HEK293 (cell line): Measurements from ENCODE around the gene SULT1C3.

ENCODE experiments used
- KLF9 ChIP-seq: fragments of 450-650 bp; formaldehyde crosslinking; IDR thresholded peaks from 2 replicates; pipeline ENCODE4 v1.5.1; 2016; ENCODE audit warnings: missing biosample characterization, missing genetic modification characterization, low read depth
- MZF1 ChIP-seq: fragments of 450-650 bp; formaldehyde crosslinking; IDR thresholded peaks from 2 replicates; pipeline ENCODE4 v1.5.1; 2017; ENCODE audit warnings: missing biosample characterization, missing genetic modification characterization, borderline replicate concordance
- PRDM1 ChIP-seq: fragments of 450-650 bp; formaldehyde crosslinking; IDR thresholded peaks from 2 replicates; pipeline ENCODE4; 2016; ENCODE audit warnings: missing biosample characterization, missing genetic modification characterization
- ZNF121 ChIP-seq: fragments of 450-650 bp; formaldehyde crosslinking; IDR thresholded peaks from 2 replicates; pipeline ENCODE4 v1.5.1; 2016; ENCODE audit warnings: missing biosample characterization, missing genetic modification characterization
- ZNF132 ChIP-seq: fragments of 450-650 bp; formaldehyde crosslinking; IDR thresholded peaks from 2 replicates; pipeline ENCODE4 v1.5.1; 2017; ENCODE audit warnings: missing biosample characterization, missing genetic modification characterization, borderline replicate concordance
- ZNF426 ChIP-seq: fragments of 450-650 bp; formaldehyde crosslinking; IDR thresholded peaks from 2 replicates; pipeline ENCODE4 v1.5.1; 2017; ENCODE audit warnings: missing biosample characterization, missing genetic modification characterization, mild to moderate bottlenecking, inconsistent platforms, moderate library complexity
- ZNF670 ChIP-seq: fragments of 450-650 bp; formaldehyde crosslinking; IDR thresholded peaks from 2 replicates; pipeline ENCODE4 v1.5.1; 2016; ENCODE audit warnings: missing biosample characterization, missing genetic modification characterization, low read depth
- TF ChIP-seq, protein P1 (sequence below): fragments of 450-650 bp; formaldehyde crosslinking; IDR thresholded peaks from 2 replicates; pipeline ENCODE4 v1.5.1; 2016; ENCODE audit warnings: missing biosample characterization, missing genetic modification characterization
- TF ChIP-seq, protein P2 (sequence below): fragments of 450-650 bp; formaldehyde crosslinking; IDR thresholded peaks from 2 replicates; pipeline ENCODE4 v1.5.1; 2016; ENCODE audit warnings: missing biosample characterization, missing genetic modification characterization
- TF ChIP-seq, protein P3 (sequence below): fragments of 450-650 bp; formaldehyde crosslinking; IDR thresholded peaks from 2 replicates; pipeline ENCODE4 v1.5.1; 2016; ENCODE audit warnings: missing biosample characterization, missing genetic modification characterization
- TF ChIP-seq, protein P4 (sequence below): fragments of 450-650 bp; formaldehyde crosslinking; IDR thresholded peaks from 2 replicates; pipeline ENCODE4 v1.5.1; 2016; ENCODE audit warnings: missing biosample characterization, missing genetic modification characterization, low read depth

DNA sequence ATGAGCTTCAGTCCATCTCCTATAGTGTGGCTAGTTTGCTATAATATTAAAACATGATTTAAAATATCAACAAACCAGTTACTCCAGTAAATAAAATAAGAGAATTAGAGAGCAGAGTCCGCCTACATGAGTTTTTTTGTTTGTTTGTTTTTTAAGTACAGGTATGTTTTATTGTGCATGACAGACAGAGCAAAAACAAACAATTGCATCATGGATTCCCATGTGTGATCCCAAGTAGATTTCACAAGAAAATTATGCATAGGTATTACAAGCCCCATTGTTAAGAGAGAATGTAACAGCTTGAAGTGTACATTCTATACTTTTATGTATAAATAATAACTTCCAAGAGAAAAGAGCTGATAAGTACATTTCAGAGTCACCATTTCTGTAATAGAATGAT is 21.0 kb downstream of the SULT1C3 start:
- TF ChIP-seq, protein P1, sequence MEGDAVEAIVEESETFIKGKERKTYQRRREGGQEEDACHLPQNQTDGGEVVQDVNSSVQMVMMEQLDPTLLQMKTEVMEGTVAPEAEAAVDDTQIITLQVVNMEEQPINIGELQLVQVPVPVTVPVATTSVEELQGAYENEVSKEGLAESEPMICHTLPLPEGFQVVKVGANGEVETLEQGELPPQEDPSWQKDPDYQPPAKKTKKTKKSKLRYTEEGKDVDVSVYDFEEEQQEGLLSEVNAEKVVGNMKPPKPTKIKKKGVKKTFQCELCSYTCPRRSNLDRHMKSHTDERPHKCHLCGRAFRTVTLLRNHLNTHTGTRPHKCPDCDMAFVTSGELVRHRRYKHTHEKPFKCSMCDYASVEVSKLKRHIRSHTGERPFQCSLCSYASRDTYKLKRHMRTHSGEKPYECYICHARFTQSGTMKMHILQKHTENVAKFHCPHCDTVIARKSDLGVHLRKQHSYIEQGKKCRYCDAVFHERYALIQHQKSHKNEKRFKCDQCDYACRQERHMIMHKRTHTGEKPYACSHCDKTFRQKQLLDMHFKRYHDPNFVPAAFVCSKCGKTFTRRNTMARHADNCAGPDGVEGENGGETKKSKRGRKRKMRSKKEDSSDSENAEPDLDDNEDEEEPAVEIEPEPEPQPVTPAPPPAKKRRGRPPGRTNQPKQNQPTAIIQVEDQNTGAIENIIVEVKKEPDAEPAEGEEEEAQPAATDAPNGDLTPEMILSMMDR (tag by site-specific recombination), result no peak
- TF ChIP-seq MZF1 (tag by site-specific recombination) (no peak), ZNF426 (tag by site-specific recombination) (no peak), ZNF670 (tag by site-specific recombination) (no peak), ZNF121 (tag by site-specific recombination) (no peak), KLF9 (tag by site-specific recombination) (no peak), PRDM1 (tag by site-specific recombination) (no peak), ZNF132 (tag by site-specific recombination) (no peak)
- TF ChIP-seq, protein P2, sequence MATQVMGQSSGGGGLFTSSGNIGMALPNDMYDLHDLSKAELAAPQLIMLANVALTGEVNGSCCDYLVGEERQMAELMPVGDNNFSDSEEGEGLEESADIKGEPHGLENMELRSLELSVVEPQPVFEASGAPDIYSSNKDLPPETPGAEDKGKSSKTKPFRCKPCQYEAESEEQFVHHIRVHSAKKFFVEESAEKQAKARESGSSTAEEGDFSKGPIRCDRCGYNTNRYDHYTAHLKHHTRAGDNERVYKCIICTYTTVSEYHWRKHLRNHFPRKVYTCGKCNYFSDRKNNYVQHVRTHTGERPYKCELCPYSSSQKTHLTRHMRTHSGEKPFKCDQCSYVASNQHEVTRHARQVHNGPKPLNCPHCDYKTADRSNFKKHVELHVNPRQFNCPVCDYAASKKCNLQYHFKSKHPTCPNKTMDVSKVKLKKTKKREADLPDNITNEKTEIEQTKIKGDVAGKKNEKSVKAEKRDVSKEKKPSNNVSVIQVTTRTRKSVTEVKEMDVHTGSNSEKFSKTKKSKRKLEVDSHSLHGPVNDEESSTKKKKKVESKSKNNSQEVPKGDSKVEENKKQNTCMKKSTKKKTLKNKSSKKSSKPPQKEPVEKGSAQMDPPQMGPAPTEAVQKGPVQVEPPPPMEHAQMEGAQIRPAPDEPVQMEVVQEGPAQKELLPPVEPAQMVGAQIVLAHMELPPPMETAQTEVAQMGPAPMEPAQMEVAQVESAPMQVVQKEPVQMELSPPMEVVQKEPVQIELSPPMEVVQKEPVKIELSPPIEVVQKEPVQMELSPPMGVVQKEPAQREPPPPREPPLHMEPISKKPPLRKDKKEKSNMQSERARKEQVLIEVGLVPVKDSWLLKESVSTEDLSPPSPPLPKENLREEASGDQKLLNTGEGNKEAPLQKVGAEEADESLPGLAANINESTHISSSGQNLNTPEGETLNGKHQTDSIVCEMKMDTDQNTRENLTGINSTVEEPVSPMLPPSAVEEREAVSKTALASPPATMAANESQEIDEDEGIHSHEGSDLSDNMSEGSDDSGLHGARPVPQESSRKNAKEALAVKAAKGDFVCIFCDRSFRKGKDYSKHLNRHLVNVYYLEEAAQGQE (tag by site-specific recombination), result no peak
- TF ChIP-seq, protein P3, sequence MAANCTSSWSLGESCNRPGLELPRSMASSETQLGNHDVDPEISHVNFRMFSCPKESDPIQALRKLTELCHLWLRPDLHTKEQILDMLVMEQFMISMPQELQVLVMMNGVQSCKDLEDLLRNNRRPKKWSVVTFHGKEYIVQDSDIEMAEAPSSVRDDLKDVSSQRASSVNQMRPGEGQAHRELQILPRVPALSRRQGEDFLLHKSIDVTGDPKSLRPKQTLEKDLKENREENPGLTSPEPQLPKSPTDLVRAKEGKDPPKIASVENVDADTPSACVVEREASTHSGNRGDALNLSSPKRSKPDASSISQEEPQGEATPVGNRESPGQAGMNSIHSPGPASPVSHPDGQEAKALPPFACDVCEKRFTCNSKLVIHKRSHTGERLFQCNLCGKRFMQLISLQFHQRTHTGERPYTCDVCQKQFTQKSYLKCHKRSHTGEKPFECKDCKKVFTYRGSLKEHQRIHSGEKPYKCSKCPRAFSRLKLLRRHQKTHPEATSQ, result no peak
- TF ChIP-seq, protein P4, sequence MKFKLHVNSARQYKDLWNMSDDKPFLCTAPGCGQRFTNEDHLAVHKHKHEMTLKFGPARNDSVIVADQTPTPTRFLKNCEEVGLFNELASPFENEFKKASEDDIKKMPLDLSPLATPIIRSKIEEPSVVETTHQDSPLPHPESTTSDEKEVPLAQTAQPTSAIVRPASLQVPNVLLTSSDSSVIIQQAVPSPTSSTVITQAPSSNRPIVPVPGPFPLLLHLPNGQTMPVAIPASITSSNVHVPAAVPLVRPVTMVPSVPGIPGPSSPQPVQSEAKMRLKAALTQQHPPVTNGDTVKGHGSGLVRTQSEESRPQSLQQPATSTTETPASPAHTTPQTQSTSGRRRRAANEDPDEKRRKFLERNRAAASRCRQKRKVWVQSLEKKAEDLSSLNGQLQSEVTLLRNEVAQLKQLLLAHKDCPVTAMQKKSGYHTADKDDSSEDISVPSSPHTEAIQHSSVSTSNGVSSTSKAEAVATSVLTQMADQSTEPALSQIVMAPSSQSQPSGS, result no peak
